Activated gamma-delta T cell (primary cell): ENCODE measurements around the gene RNU1-3.
"Not testable (repeated sequence)": the region's sequence is repeated elsewhere in the genome, so short reads cannot be mapped to it uniquely, and the experiment has no call there.

ENCODE experiments used
- DNase-seq: peaks from one replicate; lab custom pipeline; 2025; lab: John Stamatoyannopoulos, UW

The RNU1-3 gene

GRCh38 chr1:16639091-16640031 lies 27.4 kb downstream of the RNU1-3 start:
- not testable (repeated sequence) for DNase-seq

GRCh38 chr1:16637941-16638778 lies 28.6 kb downstream of the RNU1-3 start:
- not testable (repeated sequence) for DNase-seq

- DNase-seq = not testable (repeated sequence)
Observed at GRCh38 chr1:16636551-16637195, 30.1 kb downstream of the RNU1-3 start.

- not testable (repeated sequence) for DNase-seq
Observed at GRCh38 chr1:16635959-16636358, 30.8 kb downstream of the RNU1-3 start.

- DNase-seq = not testable (repeated sequence)
Observed at GRCh38 chr1:16633540-16634282, 33.0 kb downstream of the RNU1-3 start.

- not testable (repeated sequence) for DNase-seq
Observed at GRCh38 chr1:16632044-16632850, 34.5 kb downstream of the RNU1-3 start.

GRCh38 chr1:16631248-16632043 lies 35.3 kb downstream of the RNU1-3 start:
- no peak for DNase-seq

GRCh38 chr1:16630661-16631247 lies 36.0 kb downstream of the RNU1-3 start:
- no peak for DNase-seq

GRCh38 chr1:16629916-16630530 lies 36.7 kb downstream of the RNU1-3 start:
- not testable (repeated sequence) for DNase-seq

- DNase-seq = no peak
Observed at GRCh38 chr1:16628361-16629111, 38.2 kb downstream of the RNU1-3 start.

- DNase-seq = not testable (repeated sequence)
Observed at GRCh38 chr1:16626409-16626983, 40.3 kb downstream of the RNU1-3 start.

- no peak for DNase-seq
Observed at GRCh38 chr1:16625497-16626408, 41.0 kb downstream of the RNU1-3 start.

- DNase-seq = not testable (repeated sequence)
Observed at GRCh38 chr1:16623812-16624719, 42.7 kb downstream of the RNU1-3 start.

GRCh38 chr1:16623337-16623736 lies 43.4 kb downstream of the RNU1-3 start:
- not testable (repeated sequence) for DNase-seq

GRCh38 chr1:16621681-16622315 lies 45.0 kb downstream of the RNU1-3 start:
- not testable (repeated sequence) for DNase-seq
